Activated T-cell treated with anti-CD3 and anti-CD28 coated beads, Interleukin-2, amount 50 U/mL, for 4 hours (primary cell): Measurements from ENCODE around the gene NPAS2. TPM values are rescaled to one million over a fixed set of nuclear protein-coding genes. Genes with fewer than 3 reads are reported as not detected.

Experiments
- ATAC-seq, 2 donors: fragments of 200-7000 bp; cut with Tn5 transposase; one replicate each; pipeline ENCODE4 v1.10.0; 2021
- DNase-seq: peaks from one replicate; pipeline ENCODE4 v3.0.0-alpha.2; 2020
- H3K27me3 Mint-ChIP-seq: one replicate; pipeline ENCODE4 v1.8.0; 2021; ENCODE audit warnings: low read depth, mixed read lengths
- H3K36me3 Mint-ChIP-seq: one replicate; pipeline ENCODE4 v1.8.0; 2022; ENCODE audit warnings: mixed read lengths; ENCODE audit not compliant: insufficient read depth
- H3K4me1 Mint-ChIP-seq: one replicate; pipeline ENCODE4 v1.8.0; 2021; ENCODE audit warnings: low read depth, mixed read lengths
- H3K4me3 Mint-ChIP-seq: one replicate; pipeline ENCODE4 v1.8.0; 2021; ENCODE audit warnings: mild to moderate bottlenecking, moderate library complexity, mixed read lengths
- H3K9me3 Mint-ChIP-seq: one replicate; pipeline ENCODE4 v1.8.0; 2021; ENCODE audit warnings: mixed read lengths
- total RNA-seq, 3 donors: library from RNA; stranded (reverse); gene quantifications; one replicate each; pipeline ENCODE4 v1.2.1, GENCODE V29; 2021

NPAS2 gene
- total RNA-seq, 3 donors from 2014 or later: 4.8 to 14.6 (median 10.4) TPM

GRCh38 chr2:100945433-100945740 is 125.4 kb downstream of the NPAS2 start:
- Mint-ChIP-seq H3K9me3 (no peaks in the 10 kb centered on the region), H3K27me3 (peaks cover 5% of the 10 kb centered on the region), H3K4me3 (no peak overlapping the region), H3K36me3 (peaks cover 4% of the 10 kb centered on the region), H3K4me1 (peaks cover 19% of the 10 kb centered on the region)
- no peak for DNase-seq
- ATAC-seq: no peak

- ATAC-seq (no peak), DNase-seq (no peak)
- Mint-ChIP-seq H3K9me3 (no peaks in the 10 kb centered on the region), H3K27me3 (peaks cover 5% of the 10 kb centered on the region), H3K36me3 (peaks cover 4% of the 10 kb centered on the region), H3K4me1 (peaks cover 12% of the 10 kb centered on the region), H3K4me3 (no peak overlapping the region)
Measured at GRCh38 chr2:100945930-100946607, 126.1 kb downstream of the NPAS2 start.

DNA sequence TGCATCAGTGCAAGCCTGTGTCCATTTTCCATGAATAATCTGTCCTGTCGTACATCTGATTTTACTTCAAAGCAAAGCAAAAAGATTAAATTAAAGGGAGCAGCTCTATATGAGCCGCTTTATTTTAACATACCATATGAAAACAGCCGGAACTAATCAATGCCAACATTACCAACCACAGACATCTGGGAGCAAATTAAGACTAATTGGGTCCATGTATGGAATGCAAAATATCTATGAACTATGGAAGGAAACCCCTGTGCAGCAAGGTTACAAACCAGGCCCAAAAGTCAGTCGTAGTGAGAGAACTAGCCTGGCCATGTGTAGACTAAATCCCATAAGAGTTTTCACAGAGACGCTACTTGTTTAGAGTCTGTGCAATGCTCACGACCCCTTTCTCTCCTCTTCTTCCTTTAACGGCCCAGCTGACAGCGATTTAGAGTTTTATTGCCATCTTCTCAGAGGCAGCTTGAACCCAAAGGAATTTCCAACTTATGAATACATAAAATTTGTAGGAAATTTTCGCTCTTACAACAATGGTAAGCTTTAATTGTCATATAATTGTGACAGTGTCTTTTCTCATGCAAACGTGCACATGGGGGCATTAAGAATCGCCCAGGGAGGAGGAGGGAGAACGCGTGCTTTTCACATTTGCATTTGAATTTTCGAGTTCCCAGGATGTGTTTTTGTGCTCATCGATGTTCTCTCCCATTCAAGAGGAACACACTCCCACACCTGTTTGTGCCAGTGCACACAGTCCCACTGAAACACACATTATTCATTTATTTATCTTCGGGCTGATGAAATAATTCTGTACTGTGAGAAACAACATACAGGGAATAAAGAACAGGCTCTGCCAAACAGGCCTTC is 129.2 kb downstream of the NPAS2 start:
- ATAC-seq (no peak), DNase-seq (no peak)
- Mint-ChIP-seq H3K4me1 (peaks cover 6% of the 10 kb centered on the region), H3K27me3 (peaks cover 5% of the 10 kb centered on the region), H3K4me3 (no peak overlapping the region), H3K36me3 (peaks cover 4% of the 10 kb centered on the region), H3K9me3 (no peaks in the 10 kb centered on the region)

GRCh38 chr2:100952512-100952911 is 132.6 kb downstream of the NPAS2 start:
- H3K4me3 Mint-ChIP-seq: no peak overlapping the region
- peak in 1 of 2 donors; percentile 21 for ATAC-seq
- H3K4me1 Mint-ChIP-seq: peaks cover 6% of the 10 kb centered on the region

DNA sequence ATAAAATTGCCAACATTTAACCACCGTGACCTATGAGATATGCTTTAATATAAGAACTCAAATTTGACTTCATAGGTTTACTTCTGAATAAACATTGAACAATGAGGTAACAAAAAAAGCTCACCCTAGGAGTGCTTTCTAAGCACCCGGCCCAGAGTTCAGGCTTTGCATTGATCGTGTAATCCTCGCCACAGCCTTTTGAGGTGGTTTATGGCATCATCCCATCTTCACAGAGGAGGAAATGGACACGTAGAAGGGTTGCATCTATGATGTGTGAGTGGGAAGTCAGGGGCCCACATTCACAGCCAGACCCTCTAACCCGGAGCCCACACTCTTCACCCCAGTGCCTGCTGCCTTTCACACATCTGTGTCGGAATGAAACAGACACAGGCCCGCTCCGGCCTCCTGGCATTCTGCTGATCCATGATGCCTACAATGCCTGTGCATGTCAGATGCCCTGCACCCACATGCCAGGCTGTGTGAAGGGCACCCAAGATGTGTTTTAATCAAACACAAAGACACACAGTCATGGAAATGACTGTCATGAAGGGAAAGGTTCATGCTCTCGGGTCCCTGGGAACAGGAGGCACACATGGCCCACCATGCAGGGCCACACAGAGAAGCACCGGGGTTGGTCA is 133.6 kb downstream of the NPAS2 start:
- peaks cover 4% of the 10 kb centered on the region for H3K36me3 Mint-ChIP-seq

More at GRCh38 chr2:100952512-100952911, 132.6 kb downstream of the NPAS2 start:
- DNase-seq: no peak
- Mint-ChIP-seq H3K9me3 (no peaks in the 10 kb centered on the region), H3K36me3 (peaks cover 4% of the 10 kb centered on the region), H3K27me3 (no peaks in the 10 kb centered on the region)

DNA sequence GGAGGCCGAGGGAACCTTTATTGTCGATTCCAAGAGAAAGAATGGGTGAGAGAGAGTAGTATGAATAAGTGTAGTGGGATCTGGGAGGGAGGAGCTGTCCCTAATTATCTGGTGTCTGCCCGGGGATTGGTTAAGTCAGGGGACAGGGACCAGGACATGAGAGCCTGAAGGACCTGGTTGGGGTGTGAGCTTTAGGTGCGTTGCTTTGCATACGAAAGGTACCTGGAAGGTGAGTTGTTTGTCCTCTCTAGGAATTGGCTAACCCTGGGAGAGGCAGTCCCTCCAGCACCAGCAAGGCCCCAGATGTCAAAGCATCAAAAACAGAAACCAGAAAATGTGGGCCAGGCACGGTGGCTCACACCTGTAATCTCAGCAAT is 134.1 kb downstream of the NPAS2 start:
- H3K4me3 Mint-ChIP-seq: no peak overlapping the region
- H3K36me3 Mint-ChIP-seq: peaks cover 4% of the 10 kb centered on the region
- ATAC-seq: no peak
- DNase-seq: no peak
- no peaks in the 10 kb centered on the region for H3K9me3 Mint-ChIP-seq
- no peaks in the 10 kb centered on the region for H3K27me3 Mint-ChIP-seq
- peaks cover 6% of the 10 kb centered on the region for H3K4me1 Mint-ChIP-seq

More for the DNA sequence above, 133.6 kb downstream of the NPAS2 start:
- Mint-ChIP-seq H3K27me3 (no peaks in the 10 kb centered on the region), H3K4me3 (no peak overlapping the region), H3K9me3 (no peaks in the 10 kb centered on the region), H3K4me1 (peaks cover 6% of the 10 kb centered on the region)
- ATAC-seq (peak in 1 of 2 donors; percentile 41), DNase-seq (no peak)

GRCh38 chr2:100955226-100955625 is 135.3 kb downstream of the NPAS2 start:
- no peak overlapping the region for H3K4me3 Mint-ChIP-seq
- peaks cover 6% of the 10 kb centered on the region for H3K4me1 Mint-ChIP-seq
- H3K36me3 Mint-ChIP-seq: no peaks in the 10 kb centered on the region
- no peak for DNase-seq
- H3K27me3 Mint-ChIP-seq: no peaks in the 10 kb centered on the region
- ATAC-seq: no peak
- no peaks in the 10 kb centered on the region for H3K9me3 Mint-ChIP-seq

- H3K4me1 Mint-ChIP-seq: peaks cover 6% of the 10 kb centered on the region
- DNase-seq: no peak
- no peaks in the 10 kb centered on the region for H3K36me3 Mint-ChIP-seq
- H3K9me3 Mint-ChIP-seq: no peaks in the 10 kb centered on the region
- H3K27me3 Mint-ChIP-seq: no peaks in the 10 kb centered on the region
- no peak for ATAC-seq
- H3K4me3 Mint-ChIP-seq: no peak overlapping the region
Measured at GRCh38 chr2:100956081-100956480, 136.1 kb downstream of the NPAS2 start.

- Mint-ChIP-seq H3K9me3 (no peaks in the 10 kb centered on the region), H3K36me3 (no peaks in the 10 kb centered on the region), H3K4me3 (no peak overlapping the region), H3K4me1 (peaks cover 1% of the 10 kb centered on the region), H3K27me3 (no peaks in the 10 kb centered on the region)
- ATAC-seq (no peak), DNase-seq (no peak)
Measured at GRCh38 chr2:100957996-100958653, 138.2 kb downstream of the NPAS2 start.

- peaks cover 5% of the 10 kb centered on the region for H3K4me1 Mint-ChIP-seq
- no peaks in the 10 kb centered on the region for H3K36me3 Mint-ChIP-seq
- DNase-seq (no peak), ATAC-seq (no peak)
- no peaks in the 10 kb centered on the region for H3K27me3 Mint-ChIP-seq
- H3K9me3 Mint-ChIP-seq: no peaks in the 10 kb centered on the region
- no peak overlapping the region for H3K4me3 Mint-ChIP-seq
Measured at GRCh38 chr2:100959225-100959880, 139.4 kb downstream of the NPAS2 start.

DNA sequence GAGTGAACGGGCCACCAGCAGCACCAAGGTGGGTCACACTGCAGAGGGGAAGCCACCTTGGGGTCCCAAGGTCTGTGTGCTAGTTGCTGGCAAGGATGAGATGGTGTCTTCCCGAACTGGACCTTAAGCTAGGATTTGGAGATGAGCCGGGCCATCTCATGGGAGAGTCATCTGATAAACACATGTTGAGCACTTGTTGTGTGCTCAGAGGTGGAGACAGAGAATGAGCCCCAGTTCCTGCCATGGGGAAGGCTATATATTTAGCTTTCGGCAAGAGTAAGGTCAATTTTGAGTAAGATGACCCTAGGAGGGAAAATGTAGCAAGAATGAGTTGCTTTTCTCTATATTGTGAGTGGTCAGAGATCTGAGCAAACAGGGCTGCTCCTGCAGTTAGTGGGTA is 140.7 kb downstream of the NPAS2 start:
- no peak for ATAC-seq
- DNase-seq: no peak
- Mint-ChIP-seq H3K4me1 (peaks cover 6% of the 10 kb centered on the region), H3K9me3 (no peaks in the 10 kb centered on the region), H3K4me3 (no peak overlapping the region), H3K27me3 (no peaks in the 10 kb centered on the region), H3K36me3 (no peaks in the 10 kb centered on the region)

DNA sequence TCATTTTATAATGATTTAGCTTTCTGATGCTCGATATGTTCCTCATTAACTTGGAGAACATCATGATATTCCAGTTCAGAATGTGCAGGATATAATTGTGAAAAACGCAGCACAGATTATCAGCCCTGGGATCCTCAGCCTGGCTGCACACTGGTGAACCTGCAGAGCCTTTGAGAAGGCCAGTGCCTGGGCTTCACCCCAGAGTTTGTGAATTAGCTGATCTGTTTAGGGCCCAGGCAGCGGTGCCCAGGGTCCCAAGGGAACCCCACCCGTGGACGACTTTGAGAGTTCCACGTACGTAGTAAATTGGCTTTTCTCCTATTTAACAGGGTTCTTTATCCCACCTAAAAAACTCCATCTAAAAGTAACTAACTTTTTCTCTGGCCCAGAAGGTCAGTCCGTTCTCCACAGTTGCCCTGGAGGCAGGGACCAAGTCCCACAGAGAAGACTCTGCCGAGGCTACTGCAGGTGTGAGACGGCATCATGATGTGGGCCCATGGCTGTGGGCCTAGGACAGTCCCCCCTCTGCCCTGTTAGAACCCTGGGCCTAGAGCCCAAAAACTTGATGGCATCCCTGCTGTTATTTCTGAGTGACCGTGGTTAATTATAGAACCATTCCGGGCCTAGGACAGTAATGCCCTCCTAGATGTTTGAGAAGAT is 142.6 kb downstream of the NPAS2 start:
- Mint-ChIP-seq H3K4me3 (no peak overlapping the region), H3K27me3 (no peaks in the 10 kb centered on the region), H3K9me3 (no peaks in the 10 kb centered on the region), H3K4me1 (peaks cover 6% of the 10 kb centered on the region), H3K36me3 (no peaks in the 10 kb centered on the region)
- ATAC-seq (no peak), DNase-seq (no peak)

DNA sequence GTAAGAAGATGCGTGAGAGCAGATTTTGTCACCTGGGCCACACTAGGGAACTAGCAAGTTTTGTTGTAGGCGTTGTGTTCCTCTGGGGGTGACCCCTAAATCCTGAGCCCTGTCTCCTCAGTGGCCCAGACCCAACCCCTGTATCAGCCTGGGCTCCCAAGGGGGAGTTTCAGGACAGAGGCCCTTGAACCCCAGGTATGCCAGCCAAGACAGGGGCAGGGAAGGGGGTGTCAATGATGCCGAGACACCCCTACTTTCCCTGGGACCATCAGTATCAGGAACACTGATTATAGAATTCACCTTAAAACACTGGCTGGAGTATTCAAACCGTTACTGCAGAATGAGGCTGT is 143.1 kb downstream of the NPAS2 start:
- no peak for ATAC-seq
- Mint-ChIP-seq H3K4me1 (peaks cover 6% of the 10 kb centered on the region), H3K27me3 (no peaks in the 10 kb centered on the region), H3K36me3 (no peaks in the 10 kb centered on the region), H3K4me3 (no peak overlapping the region), H3K9me3 (no peaks in the 10 kb centered on the region)
- no peak for DNase-seq
